Measurements from ENCODE around the gene AXDND1.

Gene AXDND1

DNA sequence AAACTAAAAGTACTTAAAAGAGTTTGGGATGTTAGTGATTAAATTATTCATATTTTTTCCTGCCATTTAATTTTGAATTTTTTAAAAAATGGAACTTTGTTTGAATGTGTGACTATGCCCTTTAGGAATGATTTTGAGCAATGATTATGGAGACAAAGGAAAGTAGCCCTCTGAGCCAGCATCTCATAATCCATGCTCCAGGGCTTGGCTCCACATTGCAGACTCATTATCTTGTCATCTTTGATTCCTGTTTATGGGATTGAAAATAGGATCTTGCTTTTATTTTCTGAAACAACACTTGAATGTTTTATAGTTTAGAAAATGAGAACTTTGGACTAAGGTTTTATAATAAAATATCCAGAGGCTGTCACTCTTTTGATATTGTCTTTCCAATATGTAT is 14.5 kb downstream of the AXDND1 start:
- H3K18ac ChIP-seq (ENCODE audit: low read depth in 1 of 2, low read length in 2 of 2): no peak overlapping the region
- no peak overlapping the region for H4K91ac ChIP-seq (ENCODE audit: low read length)
- no peaks in the 10 kb centered on the region for H3K36me3 ChIP-seq (ENCODE audit: control insufficient read depth in 1 of 2, insufficient read depth in 2 of 2, low read depth in 1 of 2, low read length in 2 of 2)
- H3K27me3 ChIP-seq (ENCODE audit: control insufficient read depth in 1 of 2, insufficient read depth in 1 of 2, low read length in 2 of 2): no peaks in the 10 kb centered on the region
- H2BK5ac ChIP-seq (ENCODE audit: low read depth, low read length, poor library complexity, severe bottlenecking): no peak overlapping the region
- H3K9me3 ChIP-seq (ENCODE audit: control insufficient read depth, low read length): no peaks in the 10 kb centered on the region
- no peak overlapping the region for H3K23ac ChIP-seq (ENCODE audit: low read length in 2 of 2)
- no peak overlapping the region for H3K4me3 ChIP-seq (ENCODE audit: insufficient read depth in 1 of 2, low read depth in 1 of 2, low read length in 2 of 2)
- H4K8ac ChIP-seq (ENCODE audit: low read length): no peak overlapping the region
- H2BK15ac ChIP-seq (ENCODE audit: low read depth, poor library complexity, severe bottlenecking): no peak overlapping the region
- H3K27ac ChIP-seq (ENCODE audit: low read length, poor library complexity, severe bottlenecking): no peak overlapping the region
- H3K14ac ChIP-seq (ENCODE audit: low read length in 2 of 2): no peak overlapping the region
- H2AK5ac ChIP-seq (ENCODE audit: low read length, severe bottlenecking): no peak overlapping the region
- no peaks in the 10 kb centered on the region for H3K79me1 ChIP-seq (replicated peaks; ENCODE audit: low read length, poor library complexity, severe bottlenecking)
- no peak overlapping the region for H2AFZ ChIP-seq (ENCODE audit: low read depth, low read length)
- H3K4ac ChIP-seq (ENCODE audit: low read depth in 1 of 2, low read length in 2 of 2): no peak overlapping the region
- H2BK12ac ChIP-seq (ENCODE audit: low read length in 2 of 2): no peak overlapping the region
- H3K9ac ChIP-seq (ENCODE audit: low read length): no peak overlapping the region
- H3K4me2 ChIP-seq (ENCODE audit: low read length, poor library complexity, severe bottlenecking): no peak overlapping the region
- H3K4me1 ChIP-seq (ENCODE audit: control insufficient read depth, insufficient read depth, low read depth, low read length): no peaks in the 10 kb centered on the region
- no peak for DNase-seq
- H2BK120ac ChIP-seq (ENCODE audit: low read depth, low read length): no peak overlapping the region

DNA sequence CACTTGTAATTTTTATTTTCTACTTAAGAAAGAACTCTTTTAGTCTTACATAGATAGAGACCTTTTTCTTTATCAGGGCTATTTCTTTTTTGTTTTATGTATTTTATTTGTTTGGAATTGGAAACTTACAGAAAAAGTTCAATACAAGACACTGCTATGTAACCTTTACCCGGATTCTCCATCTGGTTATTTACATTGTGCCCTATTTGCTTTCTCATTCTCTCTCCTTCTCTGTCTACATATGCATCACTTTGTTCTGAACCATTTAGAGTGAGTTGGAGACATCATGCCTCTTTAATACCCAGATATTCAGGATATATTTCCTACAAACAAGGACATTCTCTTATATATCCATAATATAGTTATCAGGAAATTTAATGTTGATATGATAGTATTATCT is 18.3 kb downstream of the AXDND1 start:
- H4K91ac ChIP-seq (ENCODE audit: low read length): no peak overlapping the region
- no peak overlapping the region for H3K4me2 ChIP-seq (ENCODE audit: low read length, poor library complexity, severe bottlenecking)
- no peak overlapping the region for H3K18ac ChIP-seq (ENCODE audit: low read depth in 1 of 2, low read length in 2 of 2)
- H3K27ac ChIP-seq (ENCODE audit: low read length, poor library complexity, severe bottlenecking): no peak overlapping the region
- H2BK12ac ChIP-seq (ENCODE audit: low read length in 2 of 2): no peak overlapping the region
- no peaks in the 10 kb centered on the region for H3K79me1 ChIP-seq (replicated peaks; ENCODE audit: low read length, poor library complexity, severe bottlenecking)
- H2BK15ac ChIP-seq (ENCODE audit: low read depth, poor library complexity, severe bottlenecking): no peak overlapping the region
- H3K4me3 ChIP-seq (ENCODE audit: insufficient read depth in 1 of 2, low read depth in 1 of 2, low read length in 2 of 2): no peak overlapping the region
- no peak overlapping the region for H3K14ac ChIP-seq (ENCODE audit: low read length in 2 of 2)
- no peak overlapping the region for H3K23ac ChIP-seq (ENCODE audit: low read length in 2 of 2)
- H2AFZ ChIP-seq (ENCODE audit: low read depth, low read length): no peak overlapping the region
- H3K4me1 ChIP-seq (ENCODE audit: control insufficient read depth, insufficient read depth, low read depth, low read length): no peaks in the 10 kb centered on the region
- H4K8ac ChIP-seq (ENCODE audit: low read length): no peak overlapping the region
- H3K4ac ChIP-seq (ENCODE audit: low read depth in 1 of 2, low read length in 2 of 2): no peak overlapping the region
- no peak overlapping the region for H2BK120ac ChIP-seq (ENCODE audit: low read depth, low read length)
- H3K27me3 ChIP-seq (ENCODE audit: control insufficient read depth in 1 of 2, insufficient read depth in 1 of 2, low read length in 2 of 2): no peaks in the 10 kb centered on the region
- H2AK5ac ChIP-seq (ENCODE audit: low read length, severe bottlenecking): no peak overlapping the region
- DNase-seq: no peak
- 95% methylated on average over 1 of the region's 1 CpG for WGBS
- H3K9me3 ChIP-seq (ENCODE audit: control insufficient read depth, low read length): no peaks in the 10 kb centered on the region
- H3K9ac ChIP-seq (ENCODE audit: low read length): no peak overlapping the region
- no peak overlapping the region for H2BK5ac ChIP-seq (ENCODE audit: low read depth, low read length, poor library complexity, severe bottlenecking)
- no peaks in the 10 kb centered on the region for H3K36me3 ChIP-seq (ENCODE audit: control insufficient read depth in 1 of 2, insufficient read depth in 2 of 2, low read depth in 1 of 2, low read length in 2 of 2)

GRCh38 chr1:179385510-179385909 is 19.7 kb downstream of the AXDND1 start:
- no peak overlapping the region for H3K27ac ChIP-seq (ENCODE audit: low read length, poor library complexity, severe bottlenecking)
- WGBS: 86% methylated on average over 1 of the region's 1 CpG

DNA sequence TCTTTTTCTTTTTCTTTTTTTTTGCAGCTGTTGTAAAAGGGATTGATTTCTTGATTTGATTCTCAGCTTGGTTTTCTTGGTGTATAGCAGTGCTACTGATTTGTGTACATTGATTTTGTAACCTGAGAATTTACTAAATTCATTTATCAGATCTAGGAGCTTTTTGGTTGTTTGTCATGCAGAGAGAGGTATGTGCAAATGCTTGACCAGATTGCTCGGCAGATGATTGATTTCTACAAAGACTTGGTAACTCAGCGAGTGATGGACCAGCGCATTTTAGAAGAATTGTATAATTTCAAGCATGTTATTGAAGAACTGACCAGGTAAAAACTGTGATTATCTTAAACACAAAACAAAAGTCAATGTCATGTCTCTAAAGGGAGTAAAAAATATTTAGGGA is 27.9 kb downstream of the AXDND1 start:
- Histone ChIP-seq H2BK15ac (ENCODE audit: low read depth, poor library complexity, severe bottlenecking) (no peak overlapping the region), H3K14ac (ENCODE audit: low read length in 2 of 2) (no peak overlapping the region), H3K23ac (ENCODE audit: low read length in 2 of 2) (no peak overlapping the region), H3K4ac (ENCODE audit: low read depth in 1 of 2, low read length in 2 of 2) (no peak overlapping the region), H3K27ac (ENCODE audit: low read length, poor library complexity, severe bottlenecking) (no peak overlapping the region), H4K8ac (ENCODE audit: low read length) (no peak overlapping the region), H2AK5ac (ENCODE audit: low read length, severe bottlenecking) (no peak overlapping the region), H3K79me1 (replicated peaks; ENCODE audit: low read length, poor library complexity, severe bottlenecking) (no peaks in the 10 kb centered on the region), H2AFZ (ENCODE audit: low read depth, low read length) (no peak overlapping the region), H3K4me2 (ENCODE audit: low read length, poor library complexity, severe bottlenecking) (no peak overlapping the region), H2BK12ac (ENCODE audit: low read length in 2 of 2) (no peak overlapping the region), H3K9ac (ENCODE audit: low read length) (no peak overlapping the region), H2BK120ac (ENCODE audit: low read depth, low read length) (no peak overlapping the region), H3K4me3 (ENCODE audit: insufficient read depth in 1 of 2, low read depth in 1 of 2, low read length in 2 of 2) (no peak overlapping the region), H3K36me3 (ENCODE audit: control insufficient read depth in 1 of 2, insufficient read depth in 2 of 2, low read depth in 1 of 2, low read length in 2 of 2) (no peaks in the 10 kb centered on the region), H3K9me3 (ENCODE audit: control insufficient read depth, low read length) (peaks cover 14% of the 10 kb centered on the region), H2BK5ac (ENCODE audit: low read depth, low read length, poor library complexity, severe bottlenecking) (no peak overlapping the region), H3K27me3 (ENCODE audit: control insufficient read depth in 1 of 2, insufficient read depth in 1 of 2, low read length in 2 of 2) (no peaks in the 10 kb centered on the region), H3K4me1 (ENCODE audit: control insufficient read depth, insufficient read depth, low read depth, low read length) (no peaks in the 10 kb centered on the region), H4K91ac (ENCODE audit: low read length) (no peak overlapping the region), H3K18ac (ENCODE audit: low read depth in 1 of 2, low read length in 2 of 2) (no peak overlapping the region)
- no peak for DNase-seq
- 92% methylated on average over 1 of the region's 3 CpGs for WGBS

More at GRCh38 chr1:179385510-179385909, 19.7 kb downstream of the AXDND1 start:
- Histone ChIP-seq H2BK5ac (ENCODE audit: low read depth, low read length, poor library complexity, severe bottlenecking) (no peak overlapping the region), H2AK5ac (ENCODE audit: low read length, severe bottlenecking) (no peak overlapping the region), H3K27me3 (ENCODE audit: control insufficient read depth in 1 of 2, insufficient read depth in 1 of 2, low read length in 2 of 2) (no peaks in the 10 kb centered on the region), H3K79me1 (replicated peaks; ENCODE audit: low read length, poor library complexity, severe bottlenecking) (no peaks in the 10 kb centered on the region), H2AFZ (ENCODE audit: low read depth, low read length) (no peak overlapping the region), H3K36me3 (ENCODE audit: control insufficient read depth in 1 of 2, insufficient read depth in 2 of 2, low read depth in 1 of 2, low read length in 2 of 2) (no peaks in the 10 kb centered on the region), H3K4ac (ENCODE audit: low read depth in 1 of 2, low read length in 2 of 2) (no peak overlapping the region), H4K8ac (ENCODE audit: low read length) (no peak overlapping the region), H2BK12ac (ENCODE audit: low read length in 2 of 2) (no peak overlapping the region), H4K91ac (ENCODE audit: low read length) (no peak overlapping the region), H3K14ac (ENCODE audit: low read length in 2 of 2) (no peak overlapping the region), H3K18ac (ENCODE audit: low read depth in 1 of 2, low read length in 2 of 2) (no peak overlapping the region), H3K23ac (ENCODE audit: low read length in 2 of 2) (no peak overlapping the region), H2BK15ac (ENCODE audit: low read depth, poor library complexity, severe bottlenecking) (no peak overlapping the region), H3K9me3 (ENCODE audit: control insufficient read depth, low read length) (no peaks in the 10 kb centered on the region), H3K4me1 (ENCODE audit: control insufficient read depth, insufficient read depth, low read depth, low read length) (no peaks in the 10 kb centered on the region), H3K9ac (ENCODE audit: low read length) (no peak overlapping the region), H3K4me2 (ENCODE audit: low read length, poor library complexity, severe bottlenecking) (no peak overlapping the region), H2BK120ac (ENCODE audit: low read depth, low read length) (no peak overlapping the region), H3K4me3 (ENCODE audit: insufficient read depth in 1 of 2, low read depth in 1 of 2, low read length in 2 of 2) (no peak overlapping the region)
- no peak for DNase-seq

All from mesenchymal stem cell (in vitro differentiated cells and primary cell).